Fibroblast of upper back skin (primary cell): ENCODE measurements around the gene TPX2.
"Not testable (repeated sequence)": the region's sequence is repeated elsewhere in the genome, so short reads cannot be mapped to it uniquely, and the experiment has no call there.

ENCODE experiments used
- DNase-seq: peaks from one replicate; pipeline ENCODE4 v3.0.0-alpha.2; 2013

Gene TPX2

GRCh38 chr20:31721408-31722256 is 17.5 kb upstream of the TPX2 start:
- DNase-seq, result no peak

GRCh38 chr20:31722257-31723068 is 16.6 kb upstream of the TPX2 start, which contains the start of gene BCL2L1:
BCL2L1 (minus strand) TSS chr20:31722868; CDS start chr20:31722218, 650 bp downstream.
- peak; percentile 83 for DNase-seq

- no peak for DNase-seq
Observed at GRCh38 chr20:31723069-31723318, 16.1 kb upstream of the TPX2 start.

- peak; percentile 98 for DNase-seq
Observed at GRCh38 chr20:31723319-31724078, 15.6 kb upstream of the TPX2 start.

- DNase-seq, result no peak
Observed at GRCh38 chr20:31731321-31731717, 7.8 kb upstream of the TPX2 start.

GRCh38 chr20:31739550-31739977 is 474 bp downstream of the TPX2 start:
- DNase-seq, result no peak

GRCh38 chr20:31740208-31740607 is 1.1 kb downstream of the TPX2 start:
- peak; percentile 44 for DNase-seq

- DNase-seq, result no peak
Observed at GRCh38 chr20:31740656-31741323, 1.7 kb downstream of the TPX2 start.

GRCh38 chr20:31746068-31746878 is 7.2 kb downstream of the TPX2 start:
- no peak for DNase-seq

GRCh38 chr20:31747028-31747427 is 7.9 kb downstream of the TPX2 start:
- DNase-seq, result not testable (repeated sequence)

GRCh38 chr20:31747640-31748039 is 8.6 kb downstream of the TPX2 start:
- peak; percentile 77 for DNase-seq

GRCh38 chr20:31749223-31749622 is 10.1 kb downstream of the TPX2 start:
- no peak for DNase-seq

GRCh38 chr20:31751126-31751525 is 12.0 kb downstream of the TPX2 start:
- DNase-seq, result peak; percentile 94

GRCh38 chr20:31757254-31757653 is 18.2 kb downstream of the TPX2 start:
- no peak for DNase-seq

GRCh38 chr20:31758521-31758920 is 19.4 kb downstream of the TPX2 start:
- no peak for DNase-seq

GRCh38 chr20:31758991-31759390 is 19.9 kb downstream of the TPX2 start:
- DNase-seq, result no peak

GRCh38 chr20:31759836-31760518 is 20.9 kb downstream of the TPX2 start:
- DNase-seq, result no peak

- peak; percentile 20 for DNase-seq
Observed at GRCh38 chr20:31760519-31761240, 21.6 kb downstream of the TPX2 start.

GRCh38 chr20:31764641-31765305 is 25.7 kb downstream of the TPX2 start:
- DNase-seq, result peak; percentile 49

- no peak for DNase-seq
Observed at GRCh38 chr20:31767805-31768204, 28.7 kb downstream of the TPX2 start.
